HUES64 (cell line): ENCODE results near the gene ZBTB45.
"Not testable (repeated sequence)": the region's sequence is repeated elsewhere in the genome, so short reads cannot be mapped to it uniquely, and the experiment has no call there.

Source experiments
- H3K27ac ChIP-seq: 2 replicates; pipeline ENCODE4 v1.7.0; 2013; ENCODE audit warnings: low read depth, low read length, inconsistent platforms
- H3K27me3 ChIP-seq: 2 replicates; pipeline ENCODE4 v1.6.1; 2013; ENCODE audit warnings: mild to moderate bottlenecking, low read length; ENCODE audit not compliant: insufficient read depth
- H3K36me3 ChIP-seq: 2 replicates; pipeline ENCODE4 v1.6.1; 2013; ENCODE audit warnings: mild to moderate bottlenecking, low read length; ENCODE audit not compliant: insufficient read depth
- H3K4me1 ChIP-seq: 2 replicates; pipeline ENCODE4 v1.6.1; 2013; ENCODE audit warnings: mild to moderate bottlenecking, low read length, moderate library complexity; ENCODE audit not compliant: insufficient read depth
- H3K4me3 ChIP-seq: 2 replicates; pipeline ENCODE4 v1.5.1; 2013; ENCODE audit warnings: mild to moderate bottlenecking, low read length, moderate library complexity
- H3K9ac ChIP-seq: 2 replicates; pipeline ENCODE4 v1.6.1; 2013; ENCODE audit warnings: mild to moderate bottlenecking, low read depth, low read length
- H3K9me3 ChIP-seq: 2 replicates; pipeline ENCODE4 v1.6.1; 2013; ENCODE audit warnings: low read depth, low read length; ENCODE audit not compliant: insufficient read depth
- WGBS: fragments of 150-250, 120-280 bp; methylation state at CpG from one replicate; pipeline ENCODE4 v1.1.7; 2013; ENCODE audit warnings: missing lambda C conversion rate; 5-methylcytosine and 5-hydroxymethylcytosine counted together

ZBTB45 gene

DNA sequence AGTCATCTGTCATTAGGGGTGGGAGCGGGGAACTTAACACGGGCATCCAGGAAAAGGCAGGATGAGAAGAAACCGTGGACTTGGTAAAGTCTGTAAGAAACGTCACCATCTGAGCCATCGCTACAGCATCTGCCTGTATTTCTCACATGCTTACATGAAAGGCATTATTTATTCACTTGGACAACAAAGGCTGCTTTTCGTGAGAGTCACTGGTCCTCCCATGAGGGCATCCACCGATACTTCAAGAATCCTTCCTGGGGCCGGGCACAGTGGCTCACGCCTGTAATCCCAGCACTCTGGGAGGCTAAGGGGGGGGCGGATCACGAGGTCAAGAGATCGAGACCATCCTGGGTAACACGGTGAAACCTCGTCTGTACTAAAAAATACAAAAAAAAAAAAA, 27.3 kb downstream of the ZBTB45 start:
- WGBS = 89% methylated on average over 14 of the region's 14 CpGs
- Histone ChIP-seq H3K36me3 (no peaks in the 10 kb centered on the region), H3K27me3 (no peaks in the 10 kb centered on the region), H3K9ac (no peak overlapping the region), H3K4me1 (no peaks in the 10 kb centered on the region), H3K9me3 (no peaks in the 10 kb centered on the region), H3K4me3 (no peak overlapping the region), H3K27ac (no peak overlapping the region)

DNA sequence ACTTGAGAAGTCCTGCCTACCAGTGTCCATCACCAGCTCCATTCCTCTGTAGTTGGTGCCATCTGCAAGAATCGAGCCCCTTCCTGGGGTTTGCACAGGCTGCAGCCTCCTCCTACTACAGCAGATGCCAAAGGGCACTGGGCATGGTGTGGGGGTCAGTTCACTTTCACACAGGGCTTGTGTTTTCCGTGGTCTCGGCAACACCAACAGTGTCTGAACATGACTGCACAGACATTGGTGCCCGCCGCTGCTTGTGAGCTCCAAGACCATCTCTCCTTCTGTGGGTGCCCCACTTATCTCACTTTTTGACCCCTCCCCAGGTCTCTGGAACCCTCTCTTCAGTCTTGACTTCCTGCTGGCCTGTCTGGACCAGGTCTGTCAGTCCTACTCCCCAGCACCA, 28.2 kb downstream of the ZBTB45 start:
- 95% methylated on average over 5 of the region's 5 CpGs for WGBS
- Histone ChIP-seq H3K9me3 (no peaks in the 10 kb centered on the region), H3K9ac (no peak overlapping the region), H3K4me3 (no peak overlapping the region), H3K4me1 (no peaks in the 10 kb centered on the region), H3K27me3 (no peaks in the 10 kb centered on the region), H3K27ac (no peak overlapping the region), H3K36me3 (no peaks in the 10 kb centered on the region)

DNA sequence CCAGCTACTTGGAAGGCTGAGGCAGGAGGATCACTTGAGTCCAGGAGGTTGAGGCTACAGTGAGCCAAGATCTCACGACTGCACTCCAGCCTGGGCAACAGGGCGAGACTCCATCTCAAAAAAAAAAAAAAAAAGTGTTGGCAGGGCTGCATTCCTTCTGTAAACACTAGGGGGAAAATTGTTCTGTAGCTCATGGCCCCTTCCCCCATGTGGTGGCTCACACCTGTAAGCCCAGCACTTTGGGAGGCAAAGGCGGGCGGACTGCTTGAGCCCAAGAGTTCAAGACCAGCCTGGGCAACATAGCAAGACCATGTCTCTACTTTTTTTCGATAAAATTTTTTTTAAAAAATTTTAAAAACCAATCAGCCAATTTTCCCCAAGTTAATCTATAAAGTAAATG, 35.3 kb downstream of the ZBTB45 start:
- H3K36me3 ChIP-seq, H3K27ac ChIP-seq, H3K9ac ChIP-seq, H3K4me1 ChIP-seq, H3K9me3 ChIP-seq, H3K4me3 ChIP-seq, H3K27me3 ChIP-seq: not testable (repeated sequence)
- WGBS = 97% methylated on average over 4 of the region's 5 CpGs

DNA sequence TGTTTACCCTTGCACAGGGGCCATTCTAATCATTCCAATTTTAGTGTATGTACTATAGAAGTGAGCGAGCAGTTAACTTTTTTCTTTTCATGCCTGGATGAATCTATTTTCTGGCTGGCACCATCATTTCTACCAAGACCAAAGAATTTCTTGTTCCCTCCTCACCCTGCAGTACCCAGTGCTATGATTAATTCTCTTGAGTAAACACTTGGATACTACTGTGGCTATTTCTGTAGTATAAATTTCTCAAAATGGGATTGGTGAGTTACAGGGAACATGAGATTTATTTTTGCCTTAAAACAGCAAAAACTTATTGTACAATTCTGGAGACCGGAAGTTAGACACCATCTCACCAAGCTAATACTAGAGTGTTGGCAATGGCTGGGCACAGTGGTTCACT, 35.8 kb downstream of the ZBTB45 start:
- no peaks in the 10 kb centered on the region for H3K4me1 ChIP-seq
- no peaks in the 10 kb centered on the region for H3K36me3 ChIP-seq
- H3K9ac ChIP-seq = no peak overlapping the region
- no peak overlapping the region for H3K4me3 ChIP-seq
- no peak overlapping the region for H3K27ac ChIP-seq
- no peaks in the 10 kb centered on the region for H3K27me3 ChIP-seq
- 90% methylated on average over 2 of the region's 2 CpGs for WGBS
- H3K9me3 ChIP-seq = no peaks in the 10 kb centered on the region

DNA sequence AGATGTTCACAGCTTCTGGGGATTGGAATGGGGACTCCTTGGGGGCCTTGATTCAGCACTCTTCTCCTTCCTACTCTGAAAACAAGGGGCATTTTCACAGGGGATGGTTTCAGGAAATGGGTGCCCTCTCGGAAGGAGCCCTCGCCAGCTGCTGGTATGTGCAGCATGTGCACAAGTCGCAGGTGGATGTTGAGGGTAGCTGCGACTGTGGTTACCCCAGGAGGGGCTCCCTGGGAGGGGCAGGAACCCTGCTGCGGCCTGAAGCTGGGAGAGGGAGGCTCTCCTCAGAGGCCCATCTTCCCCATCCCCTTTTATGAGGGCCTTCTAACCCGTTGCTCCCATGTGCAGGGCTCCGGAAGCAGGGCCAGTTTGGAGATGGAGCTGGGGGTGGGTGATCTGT, 37.2 kb downstream of the ZBTB45 start:
- Histone ChIP-seq H3K9me3 (no peaks in the 10 kb centered on the region), H3K9ac (no peak overlapping the region), H3K4me1 (no peaks in the 10 kb centered on the region), H3K27ac (no peak overlapping the region), H3K4me3 (no peak overlapping the region), H3K36me3 (no peaks in the 10 kb centered on the region), H3K27me3 (no peaks in the 10 kb centered on the region)
- WGBS = 88% methylated on average over 7 of the region's 7 CpGs

DNA sequence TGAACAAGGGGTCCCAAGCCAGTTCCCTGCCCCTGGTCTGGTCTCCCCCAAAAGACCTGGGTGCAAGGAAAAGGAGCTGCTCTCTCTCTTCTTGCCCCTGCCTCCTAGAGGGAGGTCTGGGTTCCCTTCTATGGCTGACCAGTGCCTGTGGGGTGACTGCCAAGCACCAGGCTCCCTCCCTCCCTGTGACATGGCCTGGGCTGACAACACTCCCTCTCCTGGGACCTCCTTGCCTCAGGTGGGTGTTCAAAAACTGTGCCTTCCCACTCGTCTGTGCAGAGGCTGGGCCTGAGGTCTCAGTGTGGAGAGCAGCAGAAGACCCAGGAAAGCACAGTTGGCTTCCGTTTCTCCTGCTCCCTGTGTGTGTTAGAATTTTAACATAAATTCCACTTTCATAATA, 38.8 kb downstream of the ZBTB45 start:
- Histone ChIP-seq H3K4me1 (no peaks in the 10 kb centered on the region), H3K9me3 (no peaks in the 10 kb centered on the region), H3K27ac (no peak overlapping the region), H3K27me3 (no peaks in the 10 kb centered on the region), H3K4me3 (no peak overlapping the region), H3K36me3 (no peaks in the 10 kb centered on the region), H3K9ac (no peak overlapping the region)
- 78% methylated on average over 1 of the region's 2 CpGs for WGBS

DNA sequence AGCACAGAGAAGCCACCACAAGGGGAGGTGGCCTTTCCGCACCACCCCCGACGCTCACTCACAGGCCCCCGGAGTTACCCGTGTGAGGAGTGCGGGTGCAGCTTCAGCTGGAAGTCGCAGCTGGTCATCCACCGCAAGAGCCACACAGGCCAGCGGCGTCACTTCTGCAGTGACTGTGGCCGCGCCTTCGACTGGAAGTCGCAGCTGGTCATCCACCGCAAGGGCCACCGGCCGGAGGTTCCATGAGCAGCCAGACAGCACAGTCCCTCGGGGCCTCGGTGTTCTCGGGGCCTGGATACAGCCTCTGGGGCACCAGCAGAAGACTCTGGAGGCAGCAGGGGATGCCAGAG, 39.2 kb downstream of the ZBTB45 start:
- Histone ChIP-seq H3K27me3 (no peaks in the 10 kb centered on the region), H3K36me3 (no peaks in the 10 kb centered on the region), H3K27ac (no peak overlapping the region), H3K4me1 (no peaks in the 10 kb centered on the region), H3K4me3 (no peak overlapping the region), H3K9me3 (no peaks in the 10 kb centered on the region), H3K9ac (no peak overlapping the region)
- 97% methylated on average over 20 of the region's 20 CpGs for WGBS

DNA sequence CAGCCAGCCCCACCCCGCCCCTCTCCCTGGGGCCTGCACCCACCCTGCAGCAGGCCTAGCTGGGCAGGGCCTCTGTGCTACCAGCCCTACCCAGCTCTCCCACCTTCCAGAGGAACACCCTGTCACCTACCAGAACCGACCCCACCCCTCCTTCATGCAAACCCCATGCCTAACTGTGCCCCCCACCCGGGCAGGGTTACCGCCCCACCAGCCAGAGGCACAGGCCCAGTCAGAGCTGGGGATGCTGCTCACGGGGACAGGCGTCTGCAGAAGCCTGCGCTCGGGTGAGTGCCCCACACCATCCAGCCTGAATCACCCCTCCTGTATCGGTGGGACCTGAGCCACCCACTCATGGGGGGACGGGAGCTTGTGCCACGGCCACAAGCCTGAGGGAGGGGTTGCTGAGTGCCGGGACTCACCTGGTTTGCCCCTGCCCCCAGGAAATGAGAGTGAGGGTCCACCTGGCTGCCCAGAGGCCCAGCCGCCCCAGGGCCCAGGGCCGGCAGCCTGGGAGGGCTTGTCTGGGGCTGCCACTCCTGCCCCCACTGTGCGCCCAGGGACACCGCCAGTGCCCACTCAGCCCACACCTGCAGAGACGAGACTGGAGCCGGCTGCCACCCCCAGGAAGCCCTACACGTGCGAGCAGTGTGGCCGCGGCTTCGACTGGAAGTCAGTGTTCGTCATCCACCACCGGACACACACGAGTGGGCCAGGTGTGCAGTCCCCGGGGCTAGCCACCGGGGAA, 39.7 kb downstream of the ZBTB45 start:
- no peak overlapping the region for H3K4me3 ChIP-seq

DNA sequence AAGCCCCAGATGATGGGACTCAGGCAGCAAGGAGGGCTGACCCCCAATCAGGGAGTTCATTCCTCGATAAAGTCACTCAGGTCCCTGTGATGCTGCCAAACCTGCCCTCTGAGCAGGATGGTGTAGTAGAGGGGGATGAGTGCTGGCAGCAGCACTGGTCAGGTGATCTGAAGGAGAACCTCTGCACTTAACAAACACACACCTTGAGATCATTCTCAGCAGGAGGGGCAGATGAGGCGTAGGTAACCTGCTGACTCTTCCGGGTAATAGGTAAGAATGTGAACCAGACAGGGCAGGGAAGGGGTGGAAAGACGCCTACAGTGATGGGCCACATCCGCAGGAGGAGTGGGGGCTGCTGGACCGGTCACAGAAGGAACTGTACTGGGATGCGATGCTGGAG, 40.3 kb downstream of the ZBTB45 start:
- 86% methylated on average over 7 of the region's 7 CpGs for WGBS

More for the DNA sequence above, 39.7 kb downstream of the ZBTB45 start:
- WGBS = 94% methylated on average over 28 of the region's 28 CpGs
- H3K27me3 ChIP-seq = no peaks in the 10 kb centered on the region
- no peak overlapping the region for H3K9ac ChIP-seq
- no peaks in the 10 kb centered on the region for H3K4me1 ChIP-seq
- H3K36me3 ChIP-seq = no peaks in the 10 kb centered on the region
- no peaks in the 10 kb centered on the region for H3K9me3 ChIP-seq
- no peak overlapping the region for H3K27ac ChIP-seq

DNA sequence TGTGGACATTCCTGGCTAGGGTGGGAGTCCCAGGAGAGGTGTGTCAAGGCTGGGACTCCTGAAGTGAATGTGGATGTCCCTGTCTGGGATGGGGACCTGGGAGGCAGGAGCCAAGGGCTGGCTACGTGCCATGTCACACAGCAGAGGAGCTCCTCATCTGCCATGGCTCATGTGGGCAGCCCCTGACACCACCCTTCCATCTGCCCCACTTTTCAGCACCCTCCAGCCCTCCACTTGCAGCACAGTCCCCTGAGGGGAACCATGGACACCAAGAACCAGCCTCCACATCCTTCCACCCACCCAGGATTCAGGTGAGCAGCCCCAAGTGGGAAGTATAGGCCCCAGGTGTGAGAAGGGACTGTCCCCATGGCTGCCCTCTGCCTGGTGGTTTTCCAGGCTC, 41.7 kb downstream of the ZBTB45 start:
- WGBS = 94% methylated on average over 1 of the region's 1 CpG
- H3K4me1 ChIP-seq = no peaks in the 10 kb centered on the region
- no peaks in the 10 kb centered on the region for H3K36me3 ChIP-seq
- no peak overlapping the region for H3K27ac ChIP-seq
- no peaks in the 10 kb centered on the region for H3K27me3 ChIP-seq
- no peaks in the 10 kb centered on the region for H3K9me3 ChIP-seq
- no peak overlapping the region for H3K9ac ChIP-seq
- no peak overlapping the region for H3K4me3 ChIP-seq

More for the DNA sequence above, 40.3 kb downstream of the ZBTB45 start:
- no peaks in the 10 kb centered on the region for H3K9me3 ChIP-seq
- H3K4me3 ChIP-seq = no peak overlapping the region
- H3K4me1 ChIP-seq = no peaks in the 10 kb centered on the region
- H3K9ac ChIP-seq = no peak overlapping the region
- H3K36me3 ChIP-seq = no peaks in the 10 kb centered on the region
- H3K27ac ChIP-seq = no peak overlapping the region
- no peaks in the 10 kb centered on the region for H3K27me3 ChIP-seq

DNA sequence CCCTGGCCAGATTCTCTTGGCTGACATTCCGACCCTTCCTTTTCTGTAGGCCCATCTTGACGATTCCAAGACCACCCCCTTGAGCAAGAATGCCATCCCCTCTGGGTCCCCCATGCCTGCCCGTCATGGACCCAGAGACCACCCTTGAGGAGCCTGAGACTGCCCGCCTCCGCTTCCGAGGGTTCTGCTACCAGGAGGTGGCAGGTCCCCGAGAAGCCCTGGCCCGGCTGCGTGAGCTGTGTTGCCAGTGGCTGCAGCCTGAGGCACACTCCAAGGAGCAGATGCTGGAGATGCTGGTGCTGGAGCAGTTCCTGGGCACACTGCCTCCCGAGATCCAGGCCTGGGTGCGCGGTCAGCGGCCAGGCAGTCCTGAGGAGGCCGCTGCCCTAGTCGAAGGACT, 42.5 kb downstream of the ZBTB45 start:
- Histone ChIP-seq H3K4me3 (peak overlapping the region; percentile 70), H3K9me3 (no peaks in the 10 kb centered on the region), H3K36me3 (peaks cover 7% of the 10 kb centered on the region; the same call in 1 of the 2 replicates), H3K27me3 (no peaks in the 10 kb centered on the region), H3K4me1 (no peaks in the 10 kb centered on the region), H3K27ac (no peak overlapping the region), H3K9ac (no peak overlapping the region)
- 91% methylated on average over 15 of the region's 15 CpGs for WGBS

DNA sequence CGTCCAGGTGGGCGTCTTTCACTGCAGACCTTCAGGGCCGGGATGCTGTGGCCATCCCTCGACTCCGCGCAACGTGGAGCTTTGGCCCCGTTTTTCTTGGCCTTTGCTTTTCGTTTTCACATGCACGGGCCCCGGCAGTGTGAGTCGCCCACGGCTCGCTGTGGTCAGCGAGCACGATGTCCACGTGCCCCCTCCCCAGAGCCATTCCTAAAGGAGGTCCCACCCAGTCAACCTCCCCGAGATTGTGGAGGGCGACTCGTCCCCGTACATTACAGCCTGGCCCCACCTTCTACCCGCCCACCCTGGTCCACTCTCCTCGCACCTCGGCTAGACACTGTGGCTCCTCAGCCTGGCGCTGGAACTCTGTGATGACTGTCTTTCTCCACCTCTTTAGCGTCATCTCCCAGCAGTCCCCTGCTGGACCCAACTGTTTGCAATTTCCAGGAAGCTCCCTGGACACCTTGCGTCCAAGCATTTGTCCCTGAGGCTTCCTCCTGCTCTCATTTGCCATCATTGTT, 43.1 kb downstream of the ZBTB45 start:
- Histone ChIP-seq H3K4me1 (no peaks in the 10 kb centered on the region), H3K4me3 (peak overlapping the region; percentile 70), H3K9me3 (no peaks in the 10 kb centered on the region), H3K27ac (peak overlapping the region; percentile 79), H3K9ac (peak overlapping the region; percentile 67), H3K27me3 (no peaks in the 10 kb centered on the region), H3K36me3 (peaks cover 11% of the 10 kb centered on the region; the same call in 1 of the 2 replicates)
- WGBS = 6% methylated on average over 27 of the region's 27 CpGs
